HEK293 (cell line): ENCODE measurements around the gene ZNF595.

Experiments
- ATF2 ChIP-seq: fragments of 450-650 bp; formaldehyde crosslinking; IDR thresholded peaks from 2 replicates; pipeline ENCODE4 v1.5.1; 2016; ENCODE audit warnings: missing biosample characterization, missing genetic modification characterization, low read depth
- CTCF ChIP-seq: fragments of 450-650 bp; formaldehyde crosslinking; IDR thresholded peaks from 2 replicates; pipeline ENCODE4 v1.5.1; 2016; ENCODE audit warnings: missing biosample characterization, missing genetic modification characterization
- HOXA7 ChIP-seq: sonication (generic); formaldehyde crosslinking; IDR thresholded peaks from 2 replicates; pipeline ENCODE4 v1.8.1; 2022; ENCODE audit warnings: missing genetic modification reagents, borderline replicate concordance
- PBX3 ChIP-seq: sonication (generic); formaldehyde crosslinking; IDR thresholded peaks from 2 replicates; pipeline ENCODE4 v1.8.1; 2022; ENCODE audit warnings: mild to moderate bottlenecking, moderate library complexity, missing genetic modification reagents
- REST ChIP-seq: fragments of 450-650 bp; formaldehyde crosslinking; IDR thresholded peaks from 2 replicates; pipeline ENCODE4 v1.5.1; 2016; ENCODE audit warnings: missing biosample characterization, missing genetic modification characterization
- ZNF121 ChIP-seq: fragments of 450-650 bp; formaldehyde crosslinking; IDR thresholded peaks from 2 replicates; pipeline ENCODE4 v1.5.1; 2016; ENCODE audit warnings: missing biosample characterization, missing genetic modification characterization
- ZNF138 ChIP-seq: fragments of 450-650 bp; formaldehyde crosslinking; IDR thresholded peaks from 2 replicates; pipeline ENCODE4 v1.5.1; 2016; ENCODE audit warnings: missing biosample characterization, missing genetic modification characterization, borderline replicate concordance
- ZNF416 ChIP-seq: fragments of 450-650 bp; formaldehyde crosslinking; IDR thresholded peaks from 2 replicates; pipeline ENCODE4 v1.5.1; 2016; ENCODE audit warnings: missing biosample characterization, missing genetic modification characterization
- ZSCAN30 ChIP-seq: fragments of 450-650 bp; IDR thresholded peaks from 2 replicates; pipeline ENCODE4 v1.5.1; 2018; ENCODE audit warnings: missing biosample characterization, mild to moderate bottlenecking, missing genetic modification characterization, moderate library complexity

GRCh38 chr4:98386-98785 is 45.3 kb downstream of the ZNF595 start:
- TF ChIP-seq ZNF138 (no peak), CTCF (no peak), HOXA7 (CRISPR knock-in tag) (no peak), ZSCAN30 (tag by site-specific recombination) (no peak), ZNF121 (tag by site-specific recombination) (no peak), ATF2 (tag by site-specific recombination) (no peak), PBX3 (CRISPR knock-in tag) (no peak), ZNF416 (tag by site-specific recombination) (no peak), REST (tag by site-specific recombination) (no peak)
